MCF 10A (cell line): Measurements from ENCODE around the gene TPSB2. TPM values are rescaled to one million over a fixed set of nuclear protein-coding genes. Genes with fewer than 3 reads are reported as not detected.

Experiments used
- BruUV-seq: library from RNA; stranded (reverse); fragments of 400-500 nt; replicated peaks from 2 replicates; lab custom pipeline; 2021; lab: Mats Ljungman, UMichigan
- CTCF ChIA-PET: fragments of 300-600 bp; sonication (Branson Sonifier 250); formaldehyde crosslinking; extraction: SDS; loops from one replicate; lab custom pipeline; 2021; ENCODE audit warnings: antibody characterized with exemption, inconsistent platforms; lab: Yijun Ruan, JAX
- POLR2A ChIA-PET: fragments of 300-600, 350-650 bp; sonication (Branson Sonifier 250); formaldehyde crosslinking; extraction: SDS; loops from one replicate; lab custom pipeline; 2020; ENCODE audit warnings: antibody characterized with exemption, inconsistent platforms; lab: Yijun Ruan, JAX
- DNase-seq: peaks from one replicate; pipeline ENCODE4 v3.0.0-alpha.2; 2018; ENCODE audit not compliant: unreplicated experiment
- H3K27ac Mint-ChIP-seq: one replicate; pipeline ENCODE4 v1.8.0; 2022; ENCODE audit warnings: mild to moderate bottlenecking, low read depth, mixed read lengths; ENCODE audit not compliant: unreplicated experiment
- H3K27me3 Mint-ChIP-seq: one replicate; pipeline ENCODE4 v1.8.0; 2022; ENCODE audit warnings: mixed read lengths; ENCODE audit not compliant: insufficient read depth, unreplicated experiment
- H3K36me3 Mint-ChIP-seq: one replicate; pipeline ENCODE4 v1.8.0; 2022; ENCODE audit warnings: mild to moderate bottlenecking, moderate library complexity, mixed read lengths; ENCODE audit not compliant: insufficient read depth, unreplicated experiment
- H3K4me1 Mint-ChIP-seq: one replicate; pipeline ENCODE4 v1.8.0; 2022; ENCODE audit warnings: mixed read lengths; ENCODE audit not compliant: insufficient read depth, unreplicated experiment
- H3K4me3 Mint-ChIP-seq: one replicate; pipeline ENCODE4 v1.8.0; 2022; ENCODE audit warnings: mild to moderate bottlenecking, moderate library complexity, mixed read lengths; ENCODE audit not compliant: unreplicated experiment
- H3K9me3 Mint-ChIP-seq: one replicate; pipeline ENCODE4 v1.8.0; 2022; ENCODE audit warnings: mixed read lengths; ENCODE audit not compliant: unreplicated experiment
- CTCF ChIP-seq: fragments of 200-600 bp; IDR thresholded peaks from one replicate; pipeline ENCODE4 v1.8.0; 2022; ENCODE audit warnings: antibody characterized with exemption, mild to moderate bottlenecking; ENCODE audit not compliant: unreplicated experiment
- intact Hi-C: fragments of 100-400 bp; cut with micrococcal nuclease; formaldehyde crosslinking; loops from 2 replicates; pipeline ENCODE4 v1.14.1; 2022
- total RNA-seq: library from RNA; stranded (reverse); gene quantifications from 2 replicates; pipeline ENCODE4 v1.2.3, GENCODE V29; 2022

TPSB2 gene
- total RNA-seq, 1 experiment from 2014 or later = not detected

DNA sequence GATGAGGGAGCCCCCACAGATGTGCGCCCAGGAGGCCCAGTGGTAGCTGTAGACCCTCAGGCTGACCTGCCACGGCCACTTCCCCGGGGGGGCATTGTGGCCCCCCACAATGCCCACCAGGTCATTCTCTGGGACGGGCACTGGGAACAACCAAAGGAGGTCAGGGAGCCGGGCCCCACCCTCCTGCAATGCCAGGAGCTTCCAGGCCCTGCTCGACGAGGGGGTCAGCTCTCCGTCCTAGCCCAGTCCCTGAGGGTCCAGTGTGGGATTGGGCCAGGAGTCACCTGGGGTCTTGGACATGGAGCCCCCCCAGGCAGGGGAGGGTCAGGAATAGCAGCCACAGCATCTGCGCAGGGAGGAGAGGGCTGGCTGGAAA is 32.9 kb upstream of the TPSB2 start:
- no peaks in the 10 kb centered on the region for H3K36me3 Mint-ChIP-seq
- H3K9me3 Mint-ChIP-seq = peaks cover 8% of the 10 kb centered on the region
- peaks cover 59% of the 10 kb centered on the region for H3K27me3 Mint-ChIP-seq
- TF ChIP-seq CTCF = no peak
- CTCF ChIA-PET = no interaction called here
- no peak overlapping the region for H3K4me3 Mint-ChIP-seq
- DNase-seq = no peak
- H3K27ac Mint-ChIP-seq = no peak overlapping the region
- no TSS peak for BruUV-seq
- no peaks in the 10 kb centered on the region for H3K4me1 Mint-ChIP-seq
- POLR2A ChIA-PET = no interaction called here
- intact Hi-C loops = no loop called here

GRCh38 chr16:1262210-1262845 is 32.3 kb upstream of the TPSB2 start:
- TF ChIP-seq CTCF = no peak
- H3K9me3 Mint-ChIP-seq = peaks cover 8% of the 10 kb centered on the region
- BruUV-seq = no TSS peak
- no peak overlapping the region for H3K27ac Mint-ChIP-seq
- no peak overlapping the region for H3K4me3 Mint-ChIP-seq
- no peaks in the 10 kb centered on the region for H3K4me1 Mint-ChIP-seq
- H3K27me3 Mint-ChIP-seq = peaks cover 59% of the 10 kb centered on the region
- ChIA-PET POLR2A (no interaction called here), CTCF (no interaction called here)
- no peak for DNase-seq
- intact Hi-C loops = no loop called here
- H3K36me3 Mint-ChIP-seq = no peaks in the 10 kb centered on the region

GRCh38 chr16:1261131-1261892 is 31.3 kb upstream of the TPSB2 start:
- H3K9me3 Mint-ChIP-seq = peaks cover 8% of the 10 kb centered on the region
- H3K27me3 Mint-ChIP-seq = peaks cover 52% of the 10 kb centered on the region
- DNase-seq = no peak
- TF ChIP-seq CTCF = no peak
- BruUV-seq = no TSS peak
- no peaks in the 10 kb centered on the region for H3K36me3 Mint-ChIP-seq
- ChIA-PET POLR2A (no interaction called here), CTCF (no interaction called here)
- intact Hi-C loops = no loop called here
- no peak overlapping the region for H3K4me3 Mint-ChIP-seq
- H3K27ac Mint-ChIP-seq = no peak overlapping the region
- no peaks in the 10 kb centered on the region for H3K4me1 Mint-ChIP-seq

GRCh38 chr16:1260101-1260680 is 30.2 kb upstream of the TPSB2 start:
- BruUV-seq = no TSS peak
- H3K4me3 Mint-ChIP-seq = no peak overlapping the region
- H3K4me1 Mint-ChIP-seq = no peaks in the 10 kb centered on the region
- peaks cover 47% of the 10 kb centered on the region for H3K27me3 Mint-ChIP-seq
- H3K36me3 Mint-ChIP-seq = no peaks in the 10 kb centered on the region
- ChIA-PET POLR2A (no interaction called here), CTCF (no interaction called here)
- intact Hi-C loops = no loop called here
- H3K27ac Mint-ChIP-seq = no peak overlapping the region
- TF ChIP-seq CTCF = no peak
- peaks cover 8% of the 10 kb centered on the region for H3K9me3 Mint-ChIP-seq
- DNase-seq = no peak
